Frontal cortex (tissue), 4 donors: ENCODE data around the gene RUVBL1. TPM values are rescaled to one million over a fixed set of nuclear protein-coding genes. Genes with fewer than 3 reads are reported as not detected.
A peak's percentile ranks its signal among the peaks of the same experiment; 100 is the strongest.
"Not testable (repeated sequence)": the region's sequence is repeated elsewhere in the genome, so short reads cannot be mapped to it uniquely, and the experiment has no call there.

ENCODE experiments used
- DNase-seq, 2 donors: peaks; one replicate each; pipeline ENCODE4 v3.0.0; 2012; ENCODE audit warnings: low spot score in 2 of 2
- FAIRE-seq: peaks from 2 replicates; lab custom pipeline; 2012; peaks lifted over from hg19 to GRCh38; lab: Jason Lieb, UNC
- total RNA-seq: library from RNA; depleted of rRNA; stranded (reverse); fragments of >200 nt; gene quantifications from one replicate; pipeline ENCODE4 v1.2.3, GENCODE V29; 2014
- donor health status: control.
- donor health status: control.
- donor health status: control.

The RUVBL1 gene
- 61.1 TPM for total RNA-seq

DNA sequence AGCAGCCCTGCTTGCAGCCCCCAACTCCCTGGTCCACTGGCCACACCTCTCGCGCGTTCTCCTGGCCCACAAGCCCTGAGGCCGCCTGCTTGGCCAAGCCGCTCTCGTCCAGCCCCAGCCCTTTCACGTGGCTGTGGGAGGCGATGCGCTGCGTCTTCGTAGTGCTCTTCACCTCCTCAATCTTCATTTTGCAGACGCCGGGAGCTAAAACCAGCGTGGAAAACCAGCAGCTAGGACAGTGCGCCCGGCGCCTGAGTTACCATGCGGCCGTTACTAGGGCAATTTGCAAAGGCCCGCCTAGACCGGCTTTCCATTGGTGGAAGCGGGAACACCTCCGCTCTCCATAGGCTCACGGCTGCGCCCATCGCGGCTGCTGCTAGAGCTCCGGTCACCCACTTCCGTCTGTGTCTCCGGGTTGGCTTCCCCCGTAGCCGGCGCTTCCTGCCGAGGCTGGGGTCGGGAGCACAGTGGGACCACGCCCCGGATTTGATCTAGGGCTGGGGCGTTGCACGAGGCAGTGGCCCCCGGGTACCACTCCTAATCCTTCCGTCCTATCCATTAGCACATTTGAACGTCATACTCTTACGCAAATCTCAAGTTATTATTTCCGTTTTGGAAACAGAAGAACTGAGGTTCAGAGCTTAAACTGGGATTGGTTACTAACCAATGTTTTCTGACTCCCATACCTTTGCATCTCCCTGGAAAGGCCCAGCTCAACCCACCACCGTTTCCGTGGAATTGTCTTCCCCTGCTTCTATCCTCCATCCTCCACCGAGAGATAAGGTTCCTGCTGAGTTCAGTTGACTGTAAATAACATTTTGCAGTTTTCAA, at the start of gene RUVBL1:
Gene RUVBL1 (minus strand): TSS at position 275 of the 831 bp plus-strand sequence. CDS start 88 bp downstream, at position 187.
- DNase-seq (peak; percentile 83 to 97), FAIRE-seq (no peak)

DNA sequence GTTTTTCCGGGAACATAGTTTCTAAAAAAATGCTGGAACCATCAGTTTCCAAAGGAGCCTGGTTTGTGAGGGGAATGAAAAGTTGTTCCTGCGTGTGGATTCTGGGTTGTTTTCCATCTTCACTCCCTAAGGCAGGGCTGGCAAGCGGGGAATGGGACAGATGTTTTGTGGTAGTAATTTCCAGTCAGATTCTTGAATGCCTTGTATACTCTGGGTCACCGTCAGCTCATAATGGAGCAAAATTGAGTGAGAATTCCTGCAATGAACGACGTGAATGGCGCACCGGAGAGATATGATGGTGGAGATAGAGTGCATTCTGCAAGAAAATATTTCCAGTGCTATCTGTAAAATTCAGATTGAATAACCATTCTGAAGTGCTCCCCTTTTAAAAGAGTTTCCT, 49.6 kb upstream of the RUVBL1 start:
- FAIRE-seq, result no peak

DNA sequence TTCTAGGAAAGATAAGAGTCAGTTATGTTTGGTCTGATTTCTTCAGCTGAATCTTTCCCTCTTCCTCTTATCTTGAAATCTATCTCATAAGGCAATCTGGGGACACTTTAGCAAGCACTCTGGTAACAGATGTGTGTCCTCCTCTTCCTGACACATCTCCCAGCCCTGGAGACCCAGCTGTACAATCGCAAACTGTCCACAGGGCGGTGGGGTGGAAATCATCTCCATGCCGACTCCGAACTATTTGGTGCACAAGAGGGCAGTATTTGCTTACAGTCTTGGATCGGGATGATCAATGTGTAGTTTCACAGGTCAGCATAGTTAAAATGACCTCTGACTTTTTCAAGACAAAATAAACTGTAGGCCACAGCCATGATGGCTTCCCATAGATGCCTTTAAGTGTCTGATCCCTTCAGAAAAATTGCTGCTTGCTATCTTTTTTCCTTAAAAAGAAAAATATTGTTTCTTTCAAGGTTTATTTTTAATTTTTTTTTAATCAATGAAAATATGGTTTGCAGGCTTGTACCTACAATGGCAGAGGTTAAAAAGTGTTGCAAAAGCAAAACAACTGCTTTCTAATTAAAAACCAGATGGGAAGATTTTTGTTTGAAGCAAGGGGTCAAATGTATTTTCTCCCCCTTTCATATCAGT, 47.4 kb upstream of the RUVBL1 start:
- FAIRE-seq (no peak), DNase-seq (peak; percentile 38 to 40)

More for the DNA sequence above, 49.6 kb upstream of the RUVBL1 start:
- DNase-seq, result no peak

DNA sequence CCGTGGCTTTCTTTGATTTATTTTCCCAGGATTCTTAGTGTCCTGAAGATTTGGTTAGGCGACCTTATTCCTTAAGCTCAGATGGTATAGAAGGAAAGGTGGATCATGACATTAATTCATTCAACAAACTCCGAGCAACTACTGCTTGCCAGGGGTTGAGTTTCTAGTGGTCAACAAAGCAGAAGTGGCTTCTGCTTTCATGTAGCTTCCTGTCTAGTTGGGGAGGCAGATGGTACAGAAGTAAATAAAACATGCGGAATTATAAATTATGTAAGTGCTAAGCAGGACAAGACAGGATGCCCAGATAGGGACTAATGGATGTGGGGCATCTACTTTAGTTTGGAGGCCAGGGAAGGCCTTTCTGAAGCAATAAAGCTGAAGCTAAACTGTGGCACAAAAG, 45.2 kb upstream of the RUVBL1 start:
- FAIRE-seq (no peak), DNase-seq (no peak)

DNA sequence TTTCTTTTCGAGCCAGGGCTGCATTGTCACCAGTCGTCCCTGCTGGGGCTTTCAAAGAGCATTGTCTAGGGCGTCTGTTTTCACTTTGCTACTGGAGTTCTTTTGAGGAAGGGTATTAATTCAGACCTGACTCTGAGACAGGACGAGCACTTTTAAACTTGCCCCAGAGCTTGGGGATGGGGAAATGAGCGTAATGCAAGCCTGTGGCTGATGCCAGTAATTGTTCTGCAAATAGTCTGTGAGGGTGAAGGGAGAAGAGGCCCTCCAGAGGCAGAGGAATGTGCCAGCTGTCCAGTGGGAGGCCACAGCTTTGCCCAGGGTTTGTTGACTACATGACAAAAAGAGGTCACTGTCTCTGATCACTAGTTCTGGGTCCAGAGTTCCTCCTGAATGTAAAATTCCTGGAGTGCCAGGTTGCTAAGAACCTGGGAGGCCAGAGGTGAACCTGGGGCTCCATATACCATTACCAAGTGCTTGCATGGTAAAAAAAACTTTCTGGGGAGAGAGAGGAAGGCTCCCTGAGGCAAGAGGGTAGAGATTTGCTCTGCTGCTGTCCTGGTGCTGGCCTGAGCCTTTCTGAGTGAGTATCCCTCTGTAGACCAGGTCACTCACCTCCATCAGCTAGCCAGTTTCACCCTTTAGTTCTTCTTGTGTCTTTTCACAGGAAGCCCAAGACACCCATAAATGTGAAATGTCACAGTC, 44.5 kb upstream of the RUVBL1 start:
- FAIRE-seq, result no peak

DNA sequence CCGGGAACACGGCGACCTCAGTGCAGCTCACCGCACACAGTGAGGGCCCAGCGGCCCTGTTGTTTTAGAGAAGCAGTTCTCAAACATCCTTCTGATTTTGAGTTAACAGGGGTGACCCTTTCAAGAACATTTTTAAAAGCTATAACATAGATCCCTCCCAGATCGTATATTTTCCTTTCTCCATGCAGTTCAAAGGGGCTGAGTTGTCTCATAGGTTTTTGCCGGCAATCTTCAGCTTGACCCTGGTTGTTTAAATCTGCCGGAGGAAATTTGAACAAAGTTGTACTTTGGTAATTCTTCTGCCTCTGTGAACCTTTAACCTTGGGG, 44.0 kb upstream of the RUVBL1 start:
- FAIRE-seq (no peak), DNase-seq (no peak)

More for the DNA sequence above, 44.5 kb upstream of the RUVBL1 start:
- no peak for DNase-seq

DNA sequence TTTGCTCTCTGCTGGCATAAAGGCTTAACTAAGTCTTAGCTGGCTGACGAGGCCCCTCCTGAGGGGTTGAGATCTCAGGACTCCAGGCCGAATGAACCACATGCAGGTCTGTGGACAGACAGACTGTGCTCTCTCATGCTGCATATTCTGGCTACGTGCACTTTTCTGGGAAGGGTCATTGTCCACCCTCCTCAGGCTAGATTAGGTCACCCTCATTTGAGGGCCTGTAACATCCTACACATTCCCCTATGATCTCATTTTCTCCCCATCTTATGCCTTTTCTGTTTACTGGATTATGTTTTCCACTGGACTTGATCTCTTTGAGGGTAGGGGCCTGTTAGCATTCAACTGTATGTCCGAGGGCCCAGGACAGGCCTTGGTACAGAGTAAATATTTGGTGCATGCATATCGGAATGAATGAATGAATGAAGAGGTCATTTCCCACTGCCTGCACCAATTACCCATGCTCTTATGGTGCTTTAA, 43.4 kb upstream of the RUVBL1 start:
- DNase-seq (no peak), FAIRE-seq (no peak)

DNA sequence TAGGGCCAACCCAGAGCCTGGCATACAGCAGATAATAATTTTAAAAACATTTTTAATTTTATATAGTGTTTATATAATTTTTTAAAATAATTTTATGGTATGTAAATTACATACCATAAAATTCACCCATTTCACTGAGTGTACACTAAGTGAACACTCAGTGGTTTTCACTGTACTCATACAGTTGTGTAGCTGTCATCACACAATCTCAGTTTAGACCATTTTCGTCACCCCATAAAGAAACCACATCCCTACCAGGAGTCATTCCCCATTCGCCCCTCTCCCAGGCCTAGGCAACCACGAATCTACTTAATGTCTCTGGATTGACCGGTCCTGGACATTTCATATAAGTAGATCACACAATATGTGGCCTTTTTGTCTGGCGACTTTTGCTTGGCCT, 39.8 kb upstream of the RUVBL1 start:
- no peak for FAIRE-seq
- no peak for DNase-seq

DNA sequence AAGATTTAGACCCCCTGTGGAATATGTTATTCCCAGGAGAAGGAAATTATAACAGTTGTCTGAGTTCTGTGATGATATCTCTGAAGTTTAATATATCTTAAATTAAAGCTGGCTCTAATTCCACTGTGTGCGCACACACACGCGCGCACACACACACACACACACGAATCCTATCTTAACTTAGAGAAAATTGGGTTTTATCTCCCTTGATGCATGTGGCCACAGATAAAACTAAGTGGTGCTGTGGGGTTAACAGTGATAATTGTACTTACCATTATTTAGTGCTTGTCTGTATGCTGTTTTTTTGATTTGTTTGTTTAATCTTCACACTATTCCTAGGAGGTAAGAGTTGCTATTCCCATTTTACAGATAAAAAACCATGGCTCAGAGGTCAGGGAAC, 37.0 kb upstream of the RUVBL1 start:
- DNase-seq, result no peak
- no peak for FAIRE-seq

DNA sequence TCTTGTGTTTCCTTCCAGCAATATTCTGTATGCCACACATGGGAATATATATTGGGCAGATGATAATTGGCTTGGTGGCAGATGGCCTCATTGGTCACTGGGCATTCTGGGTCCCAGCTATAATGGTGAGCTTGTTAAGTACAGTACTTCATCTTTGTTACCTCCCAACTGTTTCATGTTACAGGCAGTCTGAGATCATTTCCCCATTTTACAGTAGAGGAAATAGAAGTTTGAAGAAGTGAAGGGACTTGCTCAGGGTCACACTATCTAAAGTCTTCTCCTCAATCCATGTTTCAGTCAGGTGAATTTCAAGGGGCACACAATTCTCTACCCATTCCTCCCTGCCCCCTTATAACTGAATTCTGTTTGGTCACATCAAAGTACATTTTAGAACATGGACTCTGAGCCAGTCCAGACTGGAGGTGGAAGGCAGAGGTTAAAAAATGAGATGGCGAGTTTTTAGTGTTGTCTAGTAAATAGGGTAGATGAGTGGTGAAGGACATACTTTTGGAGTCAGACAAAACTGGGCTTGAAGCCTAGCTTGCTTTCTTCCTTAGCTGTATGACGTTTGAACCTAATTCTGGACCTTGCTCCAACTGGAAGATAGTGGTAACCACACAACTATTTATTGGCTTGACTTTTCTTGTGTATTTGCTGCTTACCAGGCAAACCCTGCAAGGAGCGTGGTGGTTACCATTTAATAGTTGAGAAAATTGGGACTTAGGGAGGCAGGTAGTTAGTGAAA, 32.2 kb upstream of the RUVBL1 start:
- DNase-seq (no peak), FAIRE-seq (no peak)

DNA sequence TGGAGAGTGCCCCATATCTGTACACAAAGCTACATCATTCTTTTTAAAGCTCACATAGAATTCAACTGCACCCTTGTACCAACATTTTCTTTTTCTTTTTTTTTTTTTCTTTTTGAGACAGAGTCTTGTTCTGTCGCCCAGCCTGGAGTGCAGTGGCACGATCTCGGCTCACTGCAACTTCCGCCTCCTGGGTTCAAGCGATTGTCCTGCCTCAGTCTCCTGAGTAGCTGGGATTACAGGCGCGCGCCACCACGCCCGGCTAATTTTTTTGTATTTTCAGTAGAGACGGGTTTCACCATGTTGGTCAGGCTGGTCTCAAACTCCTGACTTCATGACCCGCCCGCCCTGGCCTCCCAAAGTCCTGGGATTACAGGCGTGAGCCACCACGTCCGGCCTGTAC, 30.7 kb upstream of the RUVBL1 start:
- not testable (repeated sequence) for DNase-seq, FAIRE-seq

DNA sequence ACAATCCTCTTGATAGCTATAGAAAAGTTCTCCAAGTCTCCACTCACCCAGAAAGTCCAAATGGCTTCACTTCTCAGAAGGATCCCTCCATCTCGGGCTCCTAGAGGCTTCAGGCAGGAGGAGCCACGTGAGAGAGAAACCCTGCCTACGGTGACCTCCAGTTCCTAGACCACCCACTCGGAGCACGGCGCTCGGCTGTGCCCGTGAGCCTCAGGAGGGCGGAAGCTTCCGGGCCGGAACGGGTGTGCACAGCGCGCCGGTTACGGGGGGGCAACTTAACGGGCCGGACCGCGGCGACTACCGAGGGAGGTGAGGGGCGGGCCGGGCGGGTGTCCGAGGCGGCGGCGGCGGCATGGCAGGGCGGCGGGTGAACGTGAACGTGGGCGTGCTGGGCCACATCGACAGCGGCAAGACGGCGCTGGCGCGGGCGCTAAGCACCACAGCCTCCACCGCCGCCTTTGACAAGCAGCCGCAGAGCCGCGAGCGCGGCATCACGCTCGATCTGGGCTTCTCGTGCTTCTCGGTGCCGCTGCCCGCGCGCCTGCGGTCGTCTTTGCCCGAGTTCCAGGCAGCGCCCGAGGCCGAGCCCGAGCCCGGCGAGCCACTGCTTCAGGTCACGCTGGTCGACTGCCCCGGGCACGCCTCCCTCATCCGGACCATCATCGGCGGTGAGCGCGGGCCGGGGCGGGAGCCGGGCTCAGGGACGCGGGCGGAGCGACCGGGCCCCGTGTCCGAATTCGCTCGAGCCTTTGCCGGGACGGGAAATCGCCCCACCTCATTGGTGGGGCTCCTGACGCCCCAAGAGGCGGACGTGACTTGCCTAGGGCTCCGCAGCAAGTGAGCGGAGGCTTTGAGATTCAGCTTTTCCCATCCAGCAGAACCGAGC, 29.8 kb upstream of the RUVBL1 start, which contains the start of gene EEFSEC:
Gene EEFSEC (plus strand): TSS at position 326 of the 886 bp plus-strand sequence. CDS start 27 bp downstream, at position 353.
- DNase-seq (peak; percentile 69 to 80), FAIRE-seq (no peak)

DNA sequence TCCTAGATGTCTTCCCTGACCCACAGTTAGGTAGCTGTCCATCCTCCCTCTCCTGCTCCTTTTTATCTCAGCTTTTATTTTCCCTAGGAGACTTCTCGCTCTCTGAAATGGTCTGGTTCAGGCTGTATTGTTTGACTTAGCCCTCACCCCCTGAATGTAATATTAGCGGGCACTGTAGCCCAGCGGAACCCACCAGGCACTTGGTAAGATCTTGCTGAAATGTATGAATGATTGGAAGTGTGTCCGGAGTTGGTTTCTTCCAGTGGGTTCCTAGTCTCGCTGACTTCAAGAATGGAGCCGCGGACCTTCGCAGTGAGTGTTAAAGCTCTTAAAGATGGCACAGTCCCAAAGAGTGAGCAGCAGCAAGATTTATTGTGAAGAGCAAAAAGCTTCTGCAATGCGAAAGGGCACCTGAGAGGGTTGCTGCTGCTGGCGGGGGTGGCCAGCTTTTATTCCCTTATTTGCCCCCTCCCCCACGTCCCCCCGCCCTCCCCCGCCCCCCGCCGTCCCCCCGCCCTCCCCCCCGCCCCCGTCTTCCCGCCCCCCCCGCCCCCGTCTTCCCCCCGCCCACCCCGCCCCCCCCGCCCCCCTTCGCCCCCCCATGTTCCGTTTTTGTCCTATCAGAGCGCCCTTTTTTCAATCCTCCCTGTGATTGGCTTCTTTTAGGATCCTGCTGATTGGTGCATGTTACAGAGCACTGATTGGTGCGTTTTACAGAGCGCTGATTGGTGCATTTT, 29.0 kb upstream of the RUVBL1 start:
- FAIRE-seq, result no peak
- no peak for DNase-seq

DNA sequence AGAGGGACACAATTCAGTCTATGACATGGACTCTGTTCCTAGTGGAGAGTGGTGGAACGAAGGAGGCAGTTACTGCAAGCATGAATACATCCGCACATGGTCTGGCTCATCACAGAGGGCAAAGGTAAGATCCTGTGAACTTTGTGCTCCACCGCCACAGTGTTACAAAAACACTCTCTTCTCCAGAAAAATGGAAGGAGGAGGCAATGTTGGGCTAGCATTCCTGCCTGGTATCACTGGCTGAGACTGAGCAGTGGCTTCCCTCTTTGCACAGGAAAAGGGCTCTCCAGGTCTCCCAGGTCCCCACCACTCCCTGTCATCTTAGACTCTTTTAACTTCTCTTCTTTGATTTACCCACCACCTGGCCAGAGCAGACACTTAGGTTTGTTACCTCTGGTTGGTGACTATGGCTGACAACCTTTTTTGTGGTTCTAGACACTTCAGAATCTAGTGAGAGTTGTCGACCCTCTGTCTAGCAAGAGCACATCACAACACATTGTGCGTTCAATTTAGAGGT, 28.2 kb upstream of the RUVBL1 start:
- DNase-seq (no peak), FAIRE-seq (no peak)

DNA sequence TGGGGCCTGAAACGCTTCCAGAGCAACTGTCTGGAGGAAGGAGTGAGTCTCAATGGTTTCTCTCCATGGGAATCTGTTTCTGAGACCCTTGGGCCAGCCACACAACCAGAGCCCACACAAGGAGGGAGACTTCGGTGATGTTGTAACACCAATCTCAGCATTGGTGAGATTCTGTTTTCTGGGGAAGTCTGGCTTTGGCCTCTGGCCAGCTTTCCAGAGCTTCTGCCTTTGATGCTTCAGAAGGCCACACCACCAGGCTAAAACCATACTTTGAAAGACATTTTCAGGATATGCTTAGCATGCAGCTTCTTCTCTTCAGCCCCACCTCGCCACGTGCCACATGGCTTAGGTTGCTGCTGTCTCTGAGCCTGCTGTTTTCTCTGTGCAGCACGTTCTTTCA, 26.0 kb upstream of the RUVBL1 start:
- no peak for DNase-seq
- no peak for FAIRE-seq

DNA sequence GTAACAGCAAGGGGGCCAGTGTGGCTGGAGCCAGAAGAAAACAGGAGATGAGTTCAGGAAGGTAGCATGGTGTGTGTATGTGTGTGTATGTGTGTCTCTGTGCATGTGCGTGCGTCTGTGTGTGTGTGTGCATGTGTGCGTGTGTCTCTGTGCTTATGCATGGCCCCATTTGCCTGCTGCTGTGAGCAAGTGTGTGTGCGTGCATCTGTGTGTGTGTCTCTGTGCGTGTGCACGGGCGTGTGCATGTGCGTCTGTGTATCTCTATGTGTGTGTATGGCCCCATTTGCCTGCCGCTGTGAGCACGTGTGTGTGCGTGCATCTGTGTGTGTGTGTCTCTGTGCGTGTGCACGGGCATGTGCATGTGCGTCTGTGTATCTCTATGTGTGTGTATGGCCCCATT, 22.6 kb upstream of the RUVBL1 start:
- no peak for FAIRE-seq

DNA sequence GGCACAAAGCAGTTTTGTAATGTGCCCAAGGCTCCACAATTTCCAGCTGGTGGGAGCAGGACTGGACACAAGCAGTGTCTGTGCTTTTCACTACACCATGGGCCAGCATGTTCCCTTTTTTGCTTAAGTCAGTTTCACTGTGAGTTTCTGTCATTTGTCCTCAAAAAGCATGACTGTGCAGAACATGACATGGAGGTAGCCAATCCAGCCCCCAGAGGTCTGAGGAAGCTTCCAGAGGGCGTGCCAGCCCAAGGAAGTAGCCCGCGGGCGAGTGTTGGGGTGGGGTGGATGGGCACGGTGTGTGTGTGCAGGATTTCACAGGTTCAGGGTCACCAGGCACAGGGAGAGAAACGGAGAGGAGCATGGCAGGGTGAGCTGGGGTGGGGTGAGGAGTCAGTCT, 21.7 kb upstream of the RUVBL1 start:
- no peak for FAIRE-seq
- no peak for DNase-seq

More for the DNA sequence above, 22.6 kb upstream of the RUVBL1 start:
- DNase-seq, result no peak
